Mesothelial cell of epicardium (in vitro differentiated cells): Measurements from ENCODE around the gene ERICH6. TPM values are rescaled to one million over a fixed set of nuclear protein-coding genes. Genes with fewer than 3 reads are reported as not detected.

ENCODE experiments used
- DNase-seq, 2 experiments: peaks; one replicate each; pipeline ENCODE4 v3.0.0; 2021; ENCODE audit warnings: low spot score in 2 of 2; ENCODE audit not compliant: unreplicated experiment in 2 of 2
- H3K27ac Mint-ChIP-seq: 2 replicates; pipeline ENCODE4 v1.8.0; 2021; ENCODE audit warnings: mixed read lengths
- H3K27me3 Mint-ChIP-seq: 2 replicates; pipeline ENCODE4 v1.8.0; 2021; ENCODE audit warnings: low read depth, mixed read lengths
- H3K36me3 Mint-ChIP-seq: 2 replicates; pipeline ENCODE4 v1.8.0; 2021; ENCODE audit warnings: mixed read lengths
- H3K4me1 Mint-ChIP-seq: 2 replicates; pipeline ENCODE4 v1.8.0; 2021; ENCODE audit warnings: mixed read lengths
- H3K4me3 Mint-ChIP-seq: 2 replicates; pipeline ENCODE4 v1.8.0; 2021; ENCODE audit warnings: mild to moderate bottlenecking, moderate library complexity, mixed read lengths
- H3K9me3 Mint-ChIP-seq: 2 replicates; pipeline ENCODE4 v1.8.0; 2021; ENCODE audit warnings: mixed read lengths
- CTCF ChIP-seq: fragments of 200-600 bp; sonication (generic); IDR thresholded peaks from one replicate; pipeline ENCODE4 v1.5.0; 2021; ENCODE audit warnings: antibody characterized with exemption; ENCODE audit not compliant: unreplicated experiment
- total RNA-seq: library from RNA; stranded (reverse); gene quantifications from 3 replicates; pipeline ENCODE4 v1.2.1, GENCODE V29; 2021

Gene ERICH6
- total RNA-seq, 1 donor from 2014 or later: 0.65 TPM

GRCh38 chr3:150613709-150614480 lies 89.8 kb downstream of the ERICH6 start:
- Mint-ChIP-seq H3K36me3 (peaks cover 29% of the 10 kb centered on the region), H3K27me3 (no peaks in the 10 kb centered on the region), H3K27ac (no peak overlapping the region), H3K4me1 (peaks cover 14% of the 10 kb centered on the region), H3K4me3 (no peak overlapping the region), H3K9me3 (peaks cover 4% of the 10 kb centered on the region)
- no peak for DNase-seq
- TF ChIP-seq CTCF: no peak

- TF ChIP-seq CTCF: no peak
- no peak for DNase-seq
- peaks cover 23% of the 10 kb centered on the region for H3K36me3 Mint-ChIP-seq
- no peak overlapping the region for H3K4me3 Mint-ChIP-seq
- peaks cover 14% of the 10 kb centered on the region for H3K4me1 Mint-ChIP-seq
- H3K27ac Mint-ChIP-seq: peak overlapping the region; percentile 72
- H3K27me3 Mint-ChIP-seq: no peaks in the 10 kb centered on the region
- peaks cover 4% of the 10 kb centered on the region for H3K9me3 Mint-ChIP-seq
Measured at GRCh38 chr3:150613034-150613433, 90.7 kb downstream of the ERICH6 start.

- Mint-ChIP-seq H3K4me3 (no peak overlapping the region), H3K9me3 (peaks cover 4% of the 10 kb centered on the region), H3K36me3 (peaks cover 23% of the 10 kb centered on the region), H3K4me1 (peaks cover 18% of the 10 kb centered on the region), H3K27ac (peak overlapping the region; percentile 72), H3K27me3 (no peaks in the 10 kb centered on the region)
- TF ChIP-seq CTCF: no peak
- no peak for DNase-seq
Measured at GRCh38 chr3:150612494-150612893, 91.2 kb downstream of the ERICH6 start.

GRCh38 chr3:150611666-150612065 lies 92.1 kb downstream of the ERICH6 start:
- DNase-seq: no peak
- peaks cover 17% of the 10 kb centered on the region for H3K36me3 Mint-ChIP-seq
- H3K4me1 Mint-ChIP-seq: peaks cover 22% of the 10 kb centered on the region
- H3K27me3 Mint-ChIP-seq: no peaks in the 10 kb centered on the region
- peaks cover 4% of the 10 kb centered on the region for H3K9me3 Mint-ChIP-seq
- no peak overlapping the region for H3K27ac Mint-ChIP-seq
- no peak for TF ChIP-seq CTCF
- H3K4me3 Mint-ChIP-seq: no peak overlapping the region

GRCh38 chr3:150610785-150611184 lies 92.9 kb downstream of the ERICH6 start:
- Mint-ChIP-seq H3K4me1 (peaks cover 23% of the 10 kb centered on the region), H3K9me3 (peaks cover 4% of the 10 kb centered on the region), H3K4me3 (no peak overlapping the region), H3K27ac (no peak overlapping the region), H3K36me3 (peaks cover 15% of the 10 kb centered on the region), H3K27me3 (no peaks in the 10 kb centered on the region)
- no peak for DNase-seq
- no peak for TF ChIP-seq CTCF
